Measurements from ENCODE around the gene RHOF.

DNA sequence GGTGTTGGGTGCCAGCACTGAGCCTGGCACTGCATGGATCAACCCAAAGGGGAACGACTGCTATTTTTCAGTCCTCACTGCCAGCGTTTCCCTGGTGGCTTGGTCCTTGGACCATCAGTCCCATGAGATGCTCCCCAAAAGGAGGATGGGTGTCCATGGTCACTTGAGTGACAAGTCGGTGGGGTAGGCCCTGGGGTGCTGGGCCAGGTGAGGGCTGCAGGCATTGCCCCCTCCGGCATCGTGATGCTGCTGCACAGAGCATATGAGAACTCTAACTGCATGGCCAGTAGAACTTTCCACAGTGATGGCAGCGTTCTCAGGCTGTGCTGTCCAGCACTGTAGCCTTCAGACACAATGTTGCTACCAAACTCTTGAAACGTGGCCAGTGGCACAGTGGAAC is 26.6 kb upstream of the RHOF start:
- TF ChIP-seq JUND (IDR thresholded peaks at IDR 0.05) (no peak), SMC3 (IDR thresholded peaks at IDR 0.05; ENCODE audit: low read depth, low read length) (no peak), POLR2AphosphoS5 (IDR thresholded peaks at IDR 0.05; ENCODE audit: low read depth, low read length) (no peak), RFX5 (IDR thresholded peaks at IDR 0.05; ENCODE audit: low read length) (no peak), EP300 (IDR thresholded peaks at IDR 0.05; ENCODE audit: borderline replicate concordance in 1 of 2, low read depth in 1 of 2, low read length in 1 of 2) (no peak), SIN3A (IDR thresholded peaks at IDR 0.05; ENCODE audit: borderline replicate concordance, low read depth, low read length) (no peak), GABPA (IDR thresholded peaks at IDR 0.05; ENCODE audit: low read depth) (no peak)
- TF ChIP-seq, protein P1, sequence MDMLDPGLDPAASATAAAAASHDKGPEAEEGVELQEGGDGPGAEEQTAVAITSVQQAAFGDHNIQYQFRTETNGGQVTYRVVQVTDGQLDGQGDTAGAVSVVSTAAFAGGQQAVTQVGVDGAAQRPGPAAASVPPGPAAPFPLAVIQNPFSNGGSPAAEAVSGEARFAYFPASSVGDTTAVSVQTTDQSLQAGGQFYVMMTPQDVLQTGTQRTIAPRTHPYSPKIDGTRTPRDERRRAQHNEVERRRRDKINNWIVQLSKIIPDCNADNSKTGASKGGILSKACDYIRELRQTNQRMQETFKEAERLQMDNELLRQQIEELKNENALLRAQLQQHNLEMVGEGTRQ (IDR thresholded peaks at IDR 0.05; ENCODE audit: borderline replicate concordance, low read depth, low read length), result no peak
- TF ChIP-seq, protein P2, sequence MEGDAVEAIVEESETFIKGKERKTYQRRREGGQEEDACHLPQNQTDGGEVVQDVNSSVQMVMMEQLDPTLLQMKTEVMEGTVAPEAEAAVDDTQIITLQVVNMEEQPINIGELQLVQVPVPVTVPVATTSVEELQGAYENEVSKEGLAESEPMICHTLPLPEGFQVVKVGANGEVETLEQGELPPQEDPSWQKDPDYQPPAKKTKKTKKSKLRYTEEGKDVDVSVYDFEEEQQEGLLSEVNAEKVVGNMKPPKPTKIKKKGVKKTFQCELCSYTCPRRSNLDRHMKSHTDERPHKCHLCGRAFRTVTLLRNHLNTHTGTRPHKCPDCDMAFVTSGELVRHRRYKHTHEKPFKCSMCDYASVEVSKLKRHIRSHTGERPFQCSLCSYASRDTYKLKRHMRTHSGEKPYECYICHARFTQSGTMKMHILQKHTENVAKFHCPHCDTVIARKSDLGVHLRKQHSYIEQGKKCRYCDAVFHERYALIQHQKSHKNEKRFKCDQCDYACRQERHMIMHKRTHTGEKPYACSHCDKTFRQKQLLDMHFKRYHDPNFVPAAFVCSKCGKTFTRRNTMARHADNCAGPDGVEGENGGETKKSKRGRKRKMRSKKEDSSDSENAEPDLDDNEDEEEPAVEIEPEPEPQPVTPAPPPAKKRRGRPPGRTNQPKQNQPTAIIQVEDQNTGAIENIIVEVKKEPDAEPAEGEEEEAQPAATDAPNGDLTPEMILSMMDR (IDR thresholded peaks at IDR 0.05), result no peak
- TF ChIP-seq, protein P3, sequence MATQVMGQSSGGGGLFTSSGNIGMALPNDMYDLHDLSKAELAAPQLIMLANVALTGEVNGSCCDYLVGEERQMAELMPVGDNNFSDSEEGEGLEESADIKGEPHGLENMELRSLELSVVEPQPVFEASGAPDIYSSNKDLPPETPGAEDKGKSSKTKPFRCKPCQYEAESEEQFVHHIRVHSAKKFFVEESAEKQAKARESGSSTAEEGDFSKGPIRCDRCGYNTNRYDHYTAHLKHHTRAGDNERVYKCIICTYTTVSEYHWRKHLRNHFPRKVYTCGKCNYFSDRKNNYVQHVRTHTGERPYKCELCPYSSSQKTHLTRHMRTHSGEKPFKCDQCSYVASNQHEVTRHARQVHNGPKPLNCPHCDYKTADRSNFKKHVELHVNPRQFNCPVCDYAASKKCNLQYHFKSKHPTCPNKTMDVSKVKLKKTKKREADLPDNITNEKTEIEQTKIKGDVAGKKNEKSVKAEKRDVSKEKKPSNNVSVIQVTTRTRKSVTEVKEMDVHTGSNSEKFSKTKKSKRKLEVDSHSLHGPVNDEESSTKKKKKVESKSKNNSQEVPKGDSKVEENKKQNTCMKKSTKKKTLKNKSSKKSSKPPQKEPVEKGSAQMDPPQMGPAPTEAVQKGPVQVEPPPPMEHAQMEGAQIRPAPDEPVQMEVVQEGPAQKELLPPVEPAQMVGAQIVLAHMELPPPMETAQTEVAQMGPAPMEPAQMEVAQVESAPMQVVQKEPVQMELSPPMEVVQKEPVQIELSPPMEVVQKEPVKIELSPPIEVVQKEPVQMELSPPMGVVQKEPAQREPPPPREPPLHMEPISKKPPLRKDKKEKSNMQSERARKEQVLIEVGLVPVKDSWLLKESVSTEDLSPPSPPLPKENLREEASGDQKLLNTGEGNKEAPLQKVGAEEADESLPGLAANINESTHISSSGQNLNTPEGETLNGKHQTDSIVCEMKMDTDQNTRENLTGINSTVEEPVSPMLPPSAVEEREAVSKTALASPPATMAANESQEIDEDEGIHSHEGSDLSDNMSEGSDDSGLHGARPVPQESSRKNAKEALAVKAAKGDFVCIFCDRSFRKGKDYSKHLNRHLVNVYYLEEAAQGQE (IDR thresholded peaks at IDR 0.05; ENCODE audit: low read depth, low read length), result no peak
- TF ChIP-seq, protein P4, sequence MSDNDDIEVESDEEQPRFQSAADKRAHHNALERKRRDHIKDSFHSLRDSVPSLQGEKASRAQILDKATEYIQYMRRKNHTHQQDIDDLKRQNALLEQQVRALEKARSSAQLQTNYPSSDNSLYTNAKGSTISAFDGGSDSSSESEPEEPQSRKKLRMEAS (IDR thresholded peaks at IDR 0.05; ENCODE audit: low read depth), result no peak

Data from SK-N-SH (cell line).